Heart right ventricle (tissue), 16 donors: ENCODE results near the gene PFN1. TPM values are rescaled to one million over a fixed set of nuclear protein-coding genes. Genes with fewer than 3 reads are reported as not detected.
A peak's percentile ranks its signal among the peaks of the same experiment; 100 is the strongest.

Experiments used
- ATAC-seq, 8 donors: fragments of 200-7000 bp; cut with Tn5 transposase; one replicate each; pipeline ENCODE4 v1.9.1; 2020; ENCODE audit warnings: mild to moderate bottlenecking in 8 of 8, moderate library complexity in 8 of 8, moderate number of reproducible peaks in 1 of 8
- DNase-seq, 2 donors: peaks; one replicate each; pipeline ENCODE4 v3.0.0-alpha.2; 2020
- H3K27ac ChIP-seq, 10 donors: fragments of 200-600 bp; sonication (generic) in 2 of 10; one replicate each; pipeline versions ENCODE4 v1.5.0 to v1.8.0; 2020 to 2022; ENCODE audit warnings: mild to moderate bottlenecking in 3 of 10
- H3K27me3 ChIP-seq, 7 donors: fragments of 200-600 bp; one replicate each; pipeline ENCODE4 v1.8.0; 2021 to 2022; ENCODE audit warnings: mild to moderate bottlenecking in 2 of 7
- H3K36me3 ChIP-seq, 9 donors: fragments of 200-600 bp; sonication (generic) in 1 of 9; one replicate each; pipeline versions ENCODE4 v1.5.0 to v1.8.0; 2020 to 2022; ENCODE audit warnings: mild to moderate bottlenecking in 2 of 9
- H3K4me1 ChIP-seq, 9 donors: fragments of 200-600 bp; sonication (generic) in 1 of 9; one replicate each; pipeline versions ENCODE4 v1.5.0 to v1.8.0; 2020 to 2022; ENCODE audit warnings: mild to moderate bottlenecking in 4 of 9
- H3K4me3 ChIP-seq, 10 donors: fragments of 200-600 bp; sonication (generic) in 2 of 10; one replicate each; pipeline versions ENCODE4 v1.5.0 to v1.8.0; 2020 to 2022; ENCODE audit warnings: mild to moderate bottlenecking in 7 of 10, moderate library complexity in 2 of 10
- H3K9me3 ChIP-seq, 11 donors: fragments of 200-600 bp in 10 of 11; sonication (generic) in 2 of 11; one replicate each; pipeline versions ENCODE4 v1.5.0 to v1.8.0; 2013 to 2022; ENCODE audit warnings: mild to moderate bottlenecking in 2 of 11, control low read depth in 1 of 11, moderate library complexity in 1 of 11
- CTCF ChIP-seq, 9 donors: fragments of 200-600 bp; sonication (generic) in 2 of 9; IDR thresholded peaks; one replicate each; pipeline versions ENCODE4 v1.5.0 to v1.8.0; 2021 to 2022; ENCODE audit warnings: antibody characterized with exemption in 9 of 9, mild to moderate bottlenecking in 5 of 9, moderate library complexity in 1 of 9
- WGBS, 2 donors: extraction: QIAGEN DNeasy Blood & Tissue Kit; methylation state at CpG; one replicate each; pipeline ENCODE4 v1.1.7; 2013; ENCODE audit warnings: inconsistent platforms in 1 of 2; 5-methylcytosine and 5-hydroxymethylcytosine counted together
- intact Hi-C, 10 donors: fragments of 100-400 bp; cut with DNase I; formaldehyde crosslinking; loops; one replicate each; pipeline versions ENCODE4 v1.11.1 to v1.14.2; 2022
- polyA plus RNA-seq, 2 donors: library from polyadenylated mRNA; stranded (reverse); fragments of 200-250 nt; gene quantifications; one replicate each; pipeline ENCODE4 v1.2.3, GENCODE V29; 2013
- total RNA-seq, 10 donors: library from RNA; stranded (reverse); fragmentation: NEBNext Ultra II Directional in 3 of 10; extraction: Animal tissue kit (Norgen Biotek cat#: 25700) in 3 of 10; gene quantifications; one replicate each; pipeline versions ENCODE4 v1.2.1 to v1.2.4, GENCODE V29; 2021 to 2023
- donor health status: Arrhythmogenic right ventricular cardiomyopathy.
- donor health status: ischemic (EF 13 %, LVEDD 7.1; RV severe dilation, severe dysfunction).
- donor health status: healthy with polysubstance abuse.
- donor health status: DM: no; HTN: yes; CAD: no.
- donor health status: DM: no; HTN: no; CAD: no.
- donor health status: ischemic (EF 25% LVEDD 6.9; RV normal size, moderate dysfunction).
- donor health status: ischemic (EF 25% LVEDD 5.7; RV mildly dilated, moderate dysfunction).
- donor health status: healthy.
- donor health status: DM: yes; HTN: yes; CAD: no.
- donor health status: Ischemic cardiomyopathy.
- donor health status: ischemic (EF 35%, LVEDD 5.7; RV mildly dilated, moderate dysfunction).
- donor health status: nonischemic (EF 11% LVEDD 7.7; RV severe dilation, severe dysfunction).
- donor health status: DM: yes; HTN: yes; CAD: no.
- donor health status: PGD.
- donor health status: ischemic (EF 29% LVEDD 5.4; RV normal size, mild dysfunction).
- donor health status: nonischemic (EF 23%, LVEDD 6.1; RV moderate dilation, normal function).

PFN1 gene
- total and polyA plus RNA-seq, 12 donors, result 144 to 830 (median 161) TPM

GRCh38 chr17:4898927-4899326, 49.4 kb downstream of the PFN1 start:
- H3K27ac ChIP-seq, result peak overlapping the region in 4 of 10 donors; percentile 3 to 75 (median 57)
- ATAC-seq (peak in 2 of 8 donors; percentile 0 to 3), DNase-seq (no peak)
- H3K27me3 ChIP-seq, result peaks cover 0 to 36% (median 21%) of the 10 kb centered on the region in 7 donors
- peak overlapping the region; percentile 20 to 63 (median 55) for H3K4me3 ChIP-seq
- peaks cover under 1 to 37% (median 27%) of the 10 kb centered on the region in 9 donors for H3K36me3 ChIP-seq
- H3K4me1 ChIP-seq, result peaks cover 0 to 47% (median 32%) of the 10 kb centered on the region in 9 donors
- intact Hi-C loops, result loop anchor here in 1 of 10 donors (10.0 kb wide), 1 partner anchor 194 kb away; the partner anchor contains the start of gene PELP1
- no peak for TF ChIP-seq CTCF (IDR thresholded peaks at IDR 0.05)
- no peaks in the 10 kb centered on the region for H3K9me3 ChIP-seq
- WGBS, 2 donors, result 15 to 21% methylated on average over 32 to 34 of the region's 34 CpGs

- H3K9me3 ChIP-seq, result no peaks in the 10 kb centered on the region
- no peak for DNase-seq
- peaks cover 5 to 43% (median 32%) of the 10 kb centered on the region in 9 donors for H3K36me3 ChIP-seq
- WGBS, 2 donors, result 91 to 93% methylated on average over 8 of the region's 8 CpGs
- peaks cover 0 to 36% (median 21%) of the 10 kb centered on the region in 7 donors for H3K27me3 ChIP-seq
- intact Hi-C loops, result loop anchor here in 1 of 10 donors (10.0 kb wide), 1 partner anchor 194 kb away; the partner anchor contains the start of gene PELP1
- ATAC-seq, result no peak
- H3K4me3 ChIP-seq, result no peak overlapping the region
- H3K4me1 ChIP-seq, result peaks cover 0 to 41% (median 30%) of the 10 kb centered on the region in 9 donors
- no peak for TF ChIP-seq CTCF (IDR thresholded peaks at IDR 0.05)
- no peak overlapping the region for H3K27ac ChIP-seq
Observed at GRCh38 chr17:4898351-4898750, 50.0 kb downstream of the PFN1 start.

- intact Hi-C loops, result loop anchor here in 1 of 10 donors (10.0 kb wide), 1 partner anchor 193 kb away; the partner anchor contains the start of gene PELP1
- peaks cover 0 to 36% (median 21%) of the 10 kb centered on the region in 7 donors for H3K27me3 ChIP-seq
- peaks cover 0 to 35% (median 25%) of the 10 kb centered on the region in 9 donors for H3K4me1 ChIP-seq
- no peak for TF ChIP-seq CTCF (IDR thresholded peaks at IDR 0.05)
- no peak overlapping the region for H3K27ac ChIP-seq
- H3K9me3 ChIP-seq, result no peaks in the 10 kb centered on the region
- no peak for ATAC-seq
- 83 to 91% methylated on average over 5 of the region's 5 CpGs for WGBS, 2 donors
- H3K4me3 ChIP-seq, result no peak overlapping the region
- no peak for DNase-seq
- peaks cover 5 to 48% (median 34%) of the 10 kb centered on the region in 9 donors for H3K36me3 ChIP-seq
Observed at GRCh38 chr17:4897785-4898184, 50.5 kb downstream of the PFN1 start.

GRCh38 chr17:4897198-4897687, 51.1 kb downstream of the PFN1 start:
- intact Hi-C loops, result loop anchor here in 1 of 10 donors (10.0 kb wide), 1 partner anchor 192 kb away; the partner anchor contains the start of gene PELP1
- H3K4me3 ChIP-seq, result no peak overlapping the region
- ATAC-seq, result no peak
- WGBS, 2 donors, result 83 to 84% methylated on average over 10 of the region's 10 CpGs
- no peak for TF ChIP-seq CTCF (IDR thresholded peaks at IDR 0.05)
- H3K27ac ChIP-seq, result no peak overlapping the region
- H3K9me3 ChIP-seq, result no peaks in the 10 kb centered on the region
- DNase-seq, result no peak
- H3K36me3 ChIP-seq, result peaks cover 5 to 54% (median 38%) of the 10 kb centered on the region in 9 donors
- peaks cover 0 to 34% (median 25%) of the 10 kb centered on the region in 9 donors for H3K4me1 ChIP-seq
- peaks cover 0 to 36% (median 21%) of the 10 kb centered on the region in 7 donors for H3K27me3 ChIP-seq
